MM.1S (cell line): ENCODE data around the gene IQGAP1.

Experiments
- EZH2 ChIP-seq: fragments of 300-600 bp; sonication (generic); optimal IDR thresholded peaks from 2 replicates; pipeline ENCODE3; 2017; ENCODE audit warnings: low read depth, mild to moderate bottlenecking, antibody characterized with exemption, low read length, mixed read lengths
- EZH2phosphoT487 ChIP-seq: fragments of 300-600 bp; sonication (generic); IDR thresholded peaks from 2 replicates; pipeline ENCODE4 v1.6.1; 2018; ENCODE audit warnings: antibody characterized with exemption, low read length
- TF ChIP-seq, protein P1 (sequence below): fragments of 300-600 bp; sonication (generic); IDR thresholded peaks from 2 replicates; pipeline ENCODE4 v1.5.1; 2016; ENCODE audit warnings: antibody characterized with exemption, low read length, mixed read lengths

DNA sequence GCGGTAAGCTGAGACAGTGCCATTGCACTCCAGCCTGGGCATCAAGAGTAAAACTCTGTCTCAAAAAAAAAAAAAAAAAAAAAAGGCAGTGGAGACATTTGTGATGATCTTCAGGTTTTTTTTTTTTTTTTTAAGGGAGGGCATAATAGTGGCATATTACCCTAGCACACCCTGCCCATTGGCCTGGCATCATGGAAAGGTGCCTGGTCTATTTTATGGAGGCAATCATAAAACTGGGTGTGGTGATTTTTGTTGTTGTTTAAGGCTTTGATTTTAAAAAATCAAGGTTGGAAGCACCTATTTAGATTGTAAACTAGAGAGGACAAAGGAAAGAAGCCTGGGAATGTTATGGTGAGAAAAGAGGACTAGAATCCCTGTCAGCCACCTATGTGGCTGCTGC lies 6.0 kb downstream of the IQGAP1 start:
- TF ChIP-seq, protein P1, sequence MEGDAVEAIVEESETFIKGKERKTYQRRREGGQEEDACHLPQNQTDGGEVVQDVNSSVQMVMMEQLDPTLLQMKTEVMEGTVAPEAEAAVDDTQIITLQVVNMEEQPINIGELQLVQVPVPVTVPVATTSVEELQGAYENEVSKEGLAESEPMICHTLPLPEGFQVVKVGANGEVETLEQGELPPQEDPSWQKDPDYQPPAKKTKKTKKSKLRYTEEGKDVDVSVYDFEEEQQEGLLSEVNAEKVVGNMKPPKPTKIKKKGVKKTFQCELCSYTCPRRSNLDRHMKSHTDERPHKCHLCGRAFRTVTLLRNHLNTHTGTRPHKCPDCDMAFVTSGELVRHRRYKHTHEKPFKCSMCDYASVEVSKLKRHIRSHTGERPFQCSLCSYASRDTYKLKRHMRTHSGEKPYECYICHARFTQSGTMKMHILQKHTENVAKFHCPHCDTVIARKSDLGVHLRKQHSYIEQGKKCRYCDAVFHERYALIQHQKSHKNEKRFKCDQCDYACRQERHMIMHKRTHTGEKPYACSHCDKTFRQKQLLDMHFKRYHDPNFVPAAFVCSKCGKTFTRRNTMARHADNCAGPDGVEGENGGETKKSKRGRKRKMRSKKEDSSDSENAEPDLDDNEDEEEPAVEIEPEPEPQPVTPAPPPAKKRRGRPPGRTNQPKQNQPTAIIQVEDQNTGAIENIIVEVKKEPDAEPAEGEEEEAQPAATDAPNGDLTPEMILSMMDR = no peak
- TF ChIP-seq EZH2phosphoT487 (no peak), EZH2 (no peak)
